B cell (primary cell): ENCODE data around the gene ZRANB3. TPM values are rescaled to one million over a fixed set of nuclear protein-coding genes. Genes with fewer than 3 reads are reported as not detected.

ENCODE experiments used
- ATAC-seq: fragments of 200-7000 bp; cut with Tn5 transposase; one replicate; pipeline ENCODE4 v1.10.0; 2021; ENCODE audit warnings: low read depth, mild to moderate bottlenecking, moderate number of reproducible peaks, moderate library complexity
- CTCF ChIA-PET: fragments of 350-600 bp; sonication (Branson Sonifier 250); formaldehyde crosslinking; loops from one replicate; lab custom pipeline; 2021; ENCODE audit warnings: antibody characterized with exemption, inconsistent platforms; lab: Charles Lee
- POLR2A ChIA-PET: fragments of 350-600 bp; sonication (Branson Sonifier 250); formaldehyde crosslinking; loops from one replicate; lab custom pipeline; 2021; ENCODE audit warnings: antibody characterized with exemption; lab: Charles Lee
- DNase-seq: peaks from one replicate; pipeline ENCODE4 v3.0.0; 2013
- H2AFZ ChIP-seq: 2 replicates; pipeline ENCODE4 v1.6.1; 2012; ENCODE audit warnings: mild to moderate bottlenecking, low read depth, low read length; ENCODE audit not compliant: insufficient read depth, poor library complexity, severe bottlenecking
- H3K27ac ChIP-seq, 2 donors: 1 replicate in 1 of 2; 2 replicates in 1 of 2; pipeline ENCODE4 v1.5.1; 2012 to 2013; ENCODE audit warnings: low read length in 2 of 2, mild to moderate bottlenecking in 2 of 2, moderate library complexity in 1 of 2
- H3K27me3 ChIP-seq, 4 experiments: fragments of 200-600 bp in 1 of 4; sonication (generic) in 1 of 4; replicated peaks in 1 of 4; 1 replicate in 2 of 4; 2 replicates in 2 of 4; pipeline versions ENCODE4 v1.6.1 to v1.7.0; 2013 to 2016; ENCODE audit warnings: low read length in 3 of 4, mild to moderate bottlenecking in 2 of 4, mixed read lengths in 1 of 4, moderate library complexity in 1 of 4; ENCODE audit not compliant: insufficient read depth in 4 of 4, control insufficient read depth in 3 of 4; ENCODE audit errors: control extremely low read depth in 1 of 4
- H3K36me3 ChIP-seq, 2 experiments: replicated peaks in 1 of 2; 1 replicate in 1 of 2; 2 replicates in 1 of 2; pipeline versions ENCODE4 v1.6.1 to v1.7.1; 2013; ENCODE audit warnings: low read length in 1 of 2; ENCODE audit not compliant: insufficient read depth in 2 of 2, control insufficient read depth in 1 of 2; ENCODE audit errors: control extremely low read depth in 1 of 2, extremely low read depth in 1 of 2
- H3K4me1 ChIP-seq, 2 donors: fragments of 200-600 bp in 1 of 2; sonication (generic) in 1 of 2; 1 replicate in 1 of 2; 2 replicates in 1 of 2; pipeline versions ENCODE4 v1.5.1 to v1.6.1; 2013 to 2017; ENCODE audit warnings: low read length in 2 of 2; ENCODE audit not compliant: control insufficient read depth in 2 of 2, insufficient read depth in 2 of 2
- H3K4me2 ChIP-seq: replicated peaks from 2 replicates; pipeline ENCODE3; 2012; ENCODE audit warnings: mild to moderate bottlenecking, low read depth, low read length; ENCODE audit not compliant: poor library complexity, severe bottlenecking
- H3K4me3 ChIP-seq, 5 experiments: fragments of 200-600 bp in 1 of 5; sonication (generic) in 1 of 5; 1 replicate in 3 of 5; 2 replicates in 2 of 5; pipeline versions ENCODE4 v1.5.1 to v1.7.0; 2011 to 2016; ENCODE audit warnings: low read length in 4 of 5, mild to moderate bottlenecking in 4 of 5, low read depth in 2 of 5, control low read depth in 1 of 5, moderate library complexity in 1 of 5; ENCODE audit not compliant: insufficient read depth in 1 of 5; ENCODE audit errors: control extremely low read depth in 1 of 5, extremely low read depth in 1 of 5
- H3K79me2 ChIP-seq: fragments of 200-600 bp; sonication (generic); one replicate; pipeline ENCODE4 v1.6.0; 2016; ENCODE audit warnings: low read length; ENCODE audit not compliant: control insufficient read depth, insufficient read depth
- H3K9ac ChIP-seq: fragments of 200-600 bp; sonication (generic); 2 replicates; pipeline ENCODE4 v1.6.1; 2017; ENCODE audit warnings: mild to moderate bottlenecking, low read length, moderate library complexity
- H3K9me3 ChIP-seq, 3 donors: one replicate each; pipeline versions ENCODE4 v1.6.1 to v1.7.1; 2013; ENCODE audit warnings: low read length in 2 of 3; ENCODE audit not compliant: control insufficient read depth in 2 of 3, insufficient read depth in 1 of 3; ENCODE audit errors: control extremely low read depth in 1 of 3
- H4K20me1 ChIP-seq: 2 replicates; pipeline ENCODE4 v1.6.0; 2012; ENCODE audit warnings: mild to moderate bottlenecking, low read length; ENCODE audit not compliant: insufficient read depth, control insufficient read depth, poor library complexity, severe bottlenecking
- H3K27ac Mint-ChIP-seq: one replicate; pipeline ENCODE4 v1.8.0; 2021; ENCODE audit warnings: mixed read lengths
- H3K27me3 Mint-ChIP-seq: one replicate; pipeline ENCODE4 v1.8.0; 2021; ENCODE audit warnings: mixed read lengths
- H3K4me1 Mint-ChIP-seq: one replicate; pipeline ENCODE4 v1.8.0; 2021; ENCODE audit warnings: mixed read lengths
- H3K4me3 Mint-ChIP-seq: one replicate; pipeline ENCODE4 v1.8.0; 2021; ENCODE audit warnings: mixed read lengths
- H3K9me3 Mint-ChIP-seq: one replicate; pipeline ENCODE4 v1.8.0; 2022; ENCODE audit warnings: mixed read lengths; ENCODE audit not compliant: insufficient read depth
- CTCF ChIP-seq: fragments of 200-600 bp; IDR thresholded peaks from one replicate; pipeline ENCODE4 v1.8.0; 2022; ENCODE audit warnings: antibody characterized with exemption, mild to moderate bottlenecking
- EZH2 ChIP-seq: IDR thresholded peaks from 2 replicates; pipeline ENCODE4 v1.6.1; 2012; ENCODE audit warnings: borderline replicate concordance, low read depth, mild to moderate bottlenecking, moderate library complexity, low read length; ENCODE audit not compliant: insufficient read depth, poor library complexity, severe bottlenecking
- WGBS: methylation state at CpG from one replicate; pipeline ENCODE4 v1.1.5; 2013; ENCODE audit warnings: missing lambda C conversion rate; ENCODE audit not compliant: insufficient coverage; 5-methylcytosine and 5-hydroxymethylcytosine counted together
- intact Hi-C: fragments of 100-400 bp; cut with micrococcal nuclease; formaldehyde crosslinking; loops from one replicate; pipeline ENCODE4 v1.10.0; 2022
- polyA plus RNA-seq: library from polyadenylated mRNA; depleted of rRNA; stranded (reverse); fragments of >200 nt; gene quantifications from 2 replicates; pipeline ENCODE4 v1.2.3, GENCODE V29; 2012
- total RNA-seq, 2 donors: library from RNA; stranded (reverse); fragments of 120-200 nt in 1 of 2; gene quantifications; 1 replicate in 1 of 2; 2 replicates in 1 of 2; pipeline versions ENCODE4 v1.2.3 to v1.2.4, GENCODE V29; 2013 to 2022

ZRANB3 gene
- total and polyA plus RNA-seq, 2 donors (not counting 1 experiment from before 2014, with no cell fraction given) = 2.4 to 9.8 TPM

GRCh38 chr2:135095591-135095990 lies 435.4 kb downstream of the ZRANB3 start:
- no CpG with 5 or more reads among the region's 3 CpGs for WGBS
- Histone ChIP-seq H3K4me3 (no peak overlapping the region), H3K36me3 (peaks cover 5 to 28% of the 10 kb centered on the region in 2 experiments), H4K20me1 (peaks cover 3% of the 10 kb centered on the region), H3K79me2 (no peaks in the 10 kb centered on the region), H3K9ac (no peak overlapping the region), H3K4me1 (no peaks in the 10 kb centered on the region), H3K27me3 (no peaks in the 10 kb centered on the region), H3K9me3 (no peaks in the 10 kb centered on the region), H3K4me2 (no peak overlapping the region), H3K27ac (no peak overlapping the region), H2AFZ (no peak overlapping the region)
- Mint-ChIP-seq H3K9me3 (no peaks in the 10 kb centered on the region), H3K4me3 (no peak overlapping the region), H3K4me1 (no peaks in the 10 kb centered on the region), H3K27me3 (no peaks in the 10 kb centered on the region), H3K27ac (no peak overlapping the region)
- no peak for ATAC-seq
- intact Hi-C loops = no loop called here
- TF ChIP-seq CTCF (no peak), EZH2 (no peak)
- CTCF ChIA-PET = no interaction called here
- POLR2A ChIA-PET = no interaction called here
- no peak for DNase-seq

- Histone ChIP-seq H3K9me3 (no peaks in the 10 kb centered on the region), H3K79me2 (no peaks in the 10 kb centered on the region), H4K20me1 (peaks cover 8% of the 10 kb centered on the region), H3K4me2 (no peak overlapping the region), H3K4me3 (no peak overlapping the region), H3K4me1 (no peaks in the 10 kb centered on the region), H3K27ac (no peak overlapping the region), H3K27me3 (no peaks in the 10 kb centered on the region), H3K36me3 (peaks cover 5 to 28% of the 10 kb centered on the region in 2 experiments), H3K9ac (no peak overlapping the region), H2AFZ (no peak overlapping the region)
- intact Hi-C loops = no loop called here
- WGBS = 88% methylated on average over 1 of the region's 2 CpGs
- ChIA-PET POLR2A (no interaction called here), CTCF (no interaction called here)
- Mint-ChIP-seq H3K27me3 (no peaks in the 10 kb centered on the region), H3K27ac (no peak overlapping the region), H3K4me3 (no peak overlapping the region), H3K9me3 (peaks cover 1% of the 10 kb centered on the region), H3K4me1 (no peaks in the 10 kb centered on the region)
- TF ChIP-seq EZH2 (no peak), CTCF (no peak)
- no peak for DNase-seq
- ATAC-seq = no peak
These were observed 436.5 kb downstream of the ZRANB3 start for GRCh38 chr2:135094508-135094907.
